Measurements from ENCODE around the gene HIVEP3.

HIVEP3 gene

DNA sequence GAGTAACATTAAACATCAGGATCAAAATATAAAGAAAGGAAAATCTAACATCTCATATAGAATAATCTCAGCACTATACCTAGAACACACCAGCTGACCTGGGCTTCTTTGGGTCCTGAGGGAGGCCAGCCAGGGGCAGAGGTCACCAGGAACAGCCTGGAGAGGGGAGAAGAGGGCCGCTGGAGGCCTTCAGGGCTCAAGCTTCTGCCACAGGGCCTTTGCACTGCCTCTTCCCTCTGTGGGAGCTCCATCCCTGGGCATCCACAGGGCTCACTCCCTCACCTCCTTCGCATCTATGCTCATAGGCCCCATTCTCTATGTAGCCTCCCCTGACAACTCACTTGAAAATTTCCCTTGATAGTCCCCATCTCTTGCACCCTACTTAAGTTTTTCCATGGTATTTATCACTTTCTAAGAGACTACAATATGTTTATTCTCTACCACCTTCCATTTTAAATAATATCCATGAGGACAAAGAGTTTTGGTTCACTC is 73.9 kb downstream of the HIVEP3 start:
- DNase-seq: no peak

DNA sequence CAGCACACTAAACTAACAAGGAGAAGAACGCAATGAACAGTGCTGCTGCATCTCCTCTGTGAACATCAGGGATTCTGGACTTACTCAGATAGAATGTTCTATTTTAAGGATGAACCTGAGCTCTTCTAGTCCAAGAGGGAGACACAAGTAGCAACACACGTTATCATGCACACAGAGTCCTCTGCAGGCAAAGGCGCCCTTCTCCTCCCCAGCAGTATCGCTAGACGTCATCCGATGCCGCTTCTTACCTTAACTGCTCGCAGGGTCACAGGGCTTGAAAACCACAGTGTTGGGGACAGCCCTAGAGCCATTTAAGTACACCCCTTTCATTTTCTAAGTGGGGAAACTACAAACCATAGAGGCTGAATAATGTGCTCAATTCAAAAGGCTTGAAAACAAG is 74.5 kb downstream of the HIVEP3 start:
- no peak for DNase-seq

DNA sequence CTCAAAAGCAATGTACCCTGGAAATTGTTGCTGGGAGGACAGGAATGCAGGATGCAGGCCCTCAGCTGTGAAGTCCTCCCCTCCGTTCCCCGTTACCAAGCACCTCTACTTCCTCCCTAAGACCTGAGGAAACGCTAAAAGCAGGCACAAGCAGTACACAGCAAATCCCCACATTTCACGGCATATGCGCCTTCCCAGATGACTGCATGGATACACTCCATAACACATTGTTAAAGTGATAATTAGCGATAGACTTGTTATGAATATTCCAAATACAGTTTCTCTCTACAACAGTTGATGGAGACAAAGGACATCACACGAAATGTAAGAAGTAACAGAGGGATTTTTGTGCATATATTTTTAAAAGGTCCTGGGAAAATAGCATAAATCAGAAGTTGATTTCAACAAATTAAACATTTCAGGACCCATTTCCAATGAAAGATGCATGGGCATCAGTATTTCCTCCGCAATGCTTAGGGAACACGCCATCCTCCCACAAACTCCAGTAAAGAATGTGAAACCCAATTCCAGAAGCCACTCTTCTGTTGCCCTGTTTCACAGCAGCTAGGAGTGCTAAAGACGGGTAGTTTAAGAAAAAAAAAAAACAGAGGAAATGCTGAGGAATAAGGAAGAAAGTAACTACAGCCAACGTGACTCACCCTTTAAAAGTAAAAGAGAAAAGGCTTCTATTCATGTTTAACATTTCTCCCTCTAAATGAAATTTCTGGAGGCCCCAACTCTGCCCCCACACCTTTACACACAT is 75.5 kb downstream of the HIVEP3 start:
- DNase-seq: no peak

DNA sequence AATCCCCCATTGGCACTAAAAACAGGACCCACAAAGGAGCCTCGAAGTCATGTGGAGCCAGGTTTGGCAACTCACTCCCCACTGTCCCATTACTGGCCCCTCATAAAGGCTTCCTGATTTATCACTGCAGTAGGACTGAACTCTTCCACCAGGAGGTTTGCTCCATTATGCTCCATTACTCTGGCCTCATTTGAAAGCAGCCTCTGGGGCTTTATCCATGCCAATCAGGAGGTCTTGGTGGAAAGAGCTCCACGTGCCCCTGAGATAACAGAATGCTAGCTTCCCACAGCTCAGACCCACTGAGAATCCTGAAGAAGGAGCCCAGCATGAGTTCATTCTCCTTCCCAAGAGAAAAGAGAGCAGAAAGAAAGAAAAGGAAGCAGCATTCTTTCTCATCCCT is 76.4 kb downstream of the HIVEP3 start:
- DNase-seq: no peak

DNA sequence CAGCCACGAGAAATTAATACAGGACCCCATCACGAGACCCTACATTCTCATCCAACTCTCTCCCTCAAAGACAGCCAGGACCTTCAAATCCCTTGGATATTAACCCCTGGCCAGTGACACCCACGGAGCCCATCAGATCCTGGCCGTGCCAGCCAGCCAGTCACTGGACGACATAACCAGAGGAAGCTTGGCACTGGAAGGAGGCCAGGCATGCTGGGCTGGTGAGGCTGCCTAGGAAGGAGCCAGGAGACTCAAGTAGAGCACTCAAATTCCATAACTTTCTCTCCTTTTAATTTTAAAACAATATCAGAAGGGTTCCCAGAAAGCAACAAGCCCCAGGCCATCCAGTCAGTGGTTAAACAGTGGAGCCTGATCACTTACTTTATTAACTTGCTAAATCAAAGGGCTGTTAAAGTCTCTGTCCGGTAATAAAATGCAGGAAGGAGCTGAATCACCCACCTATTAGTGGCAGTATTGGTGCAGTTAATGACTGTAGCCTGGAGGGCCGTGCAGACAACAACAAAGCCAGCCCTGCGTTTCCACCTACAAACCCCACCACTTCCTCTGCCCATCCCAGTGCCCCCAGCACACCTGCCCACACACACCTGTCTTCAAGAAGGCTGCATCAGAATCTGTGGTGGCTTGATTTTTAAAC is 78.0 kb downstream of the HIVEP3 start:
- DNase-seq: no peak

DNA sequence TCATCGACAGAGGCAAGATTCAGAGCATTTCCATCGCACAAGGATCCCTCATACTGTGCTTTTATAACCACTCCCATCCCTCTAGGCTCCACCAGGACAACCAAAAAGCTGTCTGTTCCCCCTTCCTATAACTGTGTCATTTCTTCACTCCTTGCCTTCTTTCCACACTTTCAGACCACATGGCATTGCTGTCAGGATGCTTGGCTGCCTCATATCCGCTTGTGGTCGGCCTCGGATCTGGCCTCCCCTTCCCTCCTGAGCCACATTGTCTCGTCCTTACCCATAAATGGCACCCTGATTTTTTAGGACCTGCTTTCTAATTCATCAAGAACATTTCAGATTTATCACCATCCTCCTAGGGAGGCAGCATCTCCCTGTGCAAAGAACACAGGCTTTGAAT is 80.5 kb downstream of the HIVEP3 start:
- no peak for DNase-seq

DNA sequence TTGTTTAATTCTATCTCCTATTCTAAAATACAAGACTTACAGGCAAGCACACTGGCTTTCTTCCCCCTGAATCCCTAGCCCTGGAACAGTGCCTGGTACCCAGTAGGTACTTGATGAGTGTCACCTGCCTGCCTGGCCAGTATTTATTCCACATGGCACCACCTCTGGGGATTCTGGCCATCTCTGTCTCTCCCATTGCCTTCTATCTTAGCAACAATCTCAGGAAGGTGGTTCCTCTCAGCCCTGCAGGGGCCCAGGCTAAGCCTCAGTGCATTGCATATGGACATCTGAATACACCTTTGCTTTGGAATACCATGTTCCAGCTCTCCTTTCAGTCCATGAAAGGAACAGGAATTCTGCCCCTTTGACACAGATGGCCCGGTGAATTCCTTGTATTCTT is 81.0 kb downstream of the HIVEP3 start:
- DNase-seq: no peak

DNA sequence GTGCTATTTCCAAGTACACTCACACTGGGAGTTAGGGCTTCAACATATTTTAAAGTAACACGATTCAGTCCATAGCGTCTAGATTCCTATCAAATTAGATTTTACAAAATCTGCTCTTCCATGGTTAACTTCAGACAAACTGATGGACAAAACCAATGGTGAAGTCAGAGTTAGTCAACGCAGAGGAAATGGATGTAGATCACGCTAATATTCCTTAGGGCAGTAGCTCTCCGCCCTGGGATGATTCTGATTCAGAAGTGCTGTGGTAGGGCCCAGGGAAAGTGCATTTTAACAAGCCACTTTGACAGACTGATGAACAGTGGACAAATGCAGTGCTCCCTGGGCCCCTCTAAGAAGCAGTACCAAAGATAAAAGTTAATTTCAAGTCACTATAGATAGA is 83.2 kb downstream of the HIVEP3 start:
- no peak for DNase-seq

DNA sequence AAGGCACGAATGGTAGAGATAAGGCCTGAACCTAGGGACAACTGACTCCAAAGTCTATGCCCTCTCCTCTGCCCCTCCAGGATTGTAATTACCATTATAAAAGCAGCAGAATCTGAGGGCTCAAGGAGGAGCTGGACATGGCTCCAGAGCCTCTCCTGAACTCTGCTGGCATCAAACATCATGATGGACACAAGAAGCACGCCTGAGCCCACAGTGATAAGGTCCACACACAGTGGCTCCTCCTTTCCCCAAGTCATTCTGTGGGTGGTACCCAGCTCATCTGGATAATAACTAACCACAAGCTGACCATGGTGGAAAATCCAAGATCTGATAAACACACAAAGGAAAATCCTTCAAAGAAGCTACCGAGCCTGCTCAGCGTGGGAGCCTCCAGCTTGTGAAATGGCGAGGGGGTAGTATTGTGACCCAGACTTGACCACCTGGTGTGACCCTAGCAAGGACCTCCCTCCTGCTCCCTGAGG is 85.2 kb downstream of the HIVEP3 start:
- DNase-seq: no peak

DNA sequence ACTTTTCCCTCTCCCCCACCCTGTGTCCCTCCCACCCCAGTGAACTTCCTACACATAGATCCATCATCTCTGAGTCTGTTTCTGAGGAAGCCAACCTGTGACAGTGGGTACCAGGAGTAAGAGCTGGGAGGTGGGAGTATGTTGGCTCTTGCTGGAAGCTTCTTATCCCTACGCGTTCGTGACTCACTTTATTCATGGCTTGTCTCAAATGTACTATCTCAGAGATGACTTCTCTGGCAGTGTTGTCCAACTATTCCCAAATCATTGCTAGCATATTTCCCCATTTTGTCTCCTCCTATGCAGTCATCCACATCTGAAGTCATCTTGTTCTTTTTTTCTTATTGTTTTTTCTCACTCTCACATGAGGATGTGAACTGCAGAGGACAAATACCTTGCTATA is 88.0 kb downstream of the HIVEP3 start:
- no peak for DNase-seq

DNA sequence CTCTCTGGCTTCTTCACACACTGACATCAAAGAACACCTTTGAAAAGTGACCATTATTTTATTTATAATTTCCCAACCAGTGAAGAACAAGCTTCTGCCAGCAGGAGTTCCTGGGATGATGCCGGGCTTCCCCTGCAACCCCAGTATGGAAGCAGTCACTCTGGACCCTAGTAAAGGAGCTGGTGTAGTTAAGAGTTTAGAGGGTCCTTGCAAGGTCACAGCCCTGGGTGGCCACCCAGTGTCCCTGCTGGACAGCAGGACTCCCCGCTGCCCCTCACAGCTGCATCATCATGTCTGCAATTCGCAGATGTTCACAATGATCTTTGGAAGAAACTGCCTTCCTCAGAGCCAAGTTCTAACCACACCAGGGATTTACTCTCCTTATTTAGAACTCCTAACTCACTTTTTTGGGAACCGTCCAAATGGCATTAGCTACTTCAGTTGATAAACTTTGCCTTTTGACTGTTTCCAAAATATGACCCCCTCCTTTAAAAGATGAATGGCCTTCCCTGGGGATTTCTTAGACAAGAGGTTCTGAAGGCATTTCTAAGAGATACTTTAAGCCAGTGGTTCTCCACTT is 90.6 kb downstream of the HIVEP3 start:
- no peak for DNase-seq

DNA sequence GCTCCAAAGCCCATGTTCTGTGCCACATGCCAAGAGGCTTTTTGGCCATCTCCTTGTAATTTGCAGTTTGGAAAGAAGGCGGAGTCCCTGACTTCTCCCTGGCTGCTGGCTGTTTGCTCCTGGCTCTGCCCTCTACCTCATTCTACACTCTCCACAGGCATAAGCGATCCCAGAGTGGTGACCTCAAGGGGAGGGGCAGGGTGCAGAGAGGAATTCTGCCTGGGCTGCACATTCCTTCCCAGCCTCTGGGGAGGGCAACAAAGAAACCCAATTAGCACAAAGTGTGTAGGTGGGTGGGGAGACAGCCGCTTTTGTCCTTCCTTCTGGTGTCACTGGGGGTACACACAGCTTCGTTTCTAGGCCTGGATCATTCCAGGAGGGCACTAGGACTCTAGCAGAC is 95.3 kb downstream of the HIVEP3 start:
- DNase-seq: no peak

DNA sequence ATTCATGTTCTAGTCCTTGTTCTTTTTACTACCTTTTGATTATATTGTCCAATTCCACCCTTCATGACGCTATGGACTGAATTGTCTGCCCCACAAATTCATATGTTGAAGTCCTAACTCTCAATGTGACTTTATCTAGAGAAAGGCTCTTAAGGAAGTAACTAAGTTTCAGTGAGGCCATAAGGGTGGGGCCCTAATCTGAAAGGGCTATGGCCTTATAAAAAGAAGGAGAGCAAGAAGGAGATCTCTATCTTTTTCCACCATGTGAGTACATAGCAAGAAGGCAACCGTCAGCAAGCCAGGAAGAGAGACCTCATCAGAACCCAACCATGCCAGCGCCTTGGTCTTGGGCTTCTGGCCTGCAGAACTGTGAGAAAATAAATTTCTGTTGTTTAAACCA is 95.9 kb downstream of the HIVEP3 start:
- no peak for DNase-seq

DNA sequence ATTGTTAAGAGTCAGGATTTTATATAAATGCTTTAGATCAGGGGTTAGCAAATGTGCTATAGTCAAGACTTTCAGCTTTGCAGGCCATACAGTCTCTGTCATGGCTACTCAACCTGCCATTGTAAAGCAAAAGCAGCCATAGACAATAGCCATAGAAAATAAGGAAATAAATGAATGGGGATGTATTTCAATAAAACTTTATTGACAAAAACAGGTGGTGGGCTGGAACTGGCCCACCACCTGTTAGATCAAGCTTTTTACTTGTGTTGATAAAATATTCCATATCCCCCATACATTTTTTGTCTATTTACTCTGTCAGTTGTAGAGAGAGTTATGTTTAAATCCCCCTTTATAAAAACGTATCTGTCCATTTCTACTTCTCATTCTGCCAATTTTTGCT is 98.9 kb downstream of the HIVEP3 start:
- no peak for DNase-seq

DNA sequence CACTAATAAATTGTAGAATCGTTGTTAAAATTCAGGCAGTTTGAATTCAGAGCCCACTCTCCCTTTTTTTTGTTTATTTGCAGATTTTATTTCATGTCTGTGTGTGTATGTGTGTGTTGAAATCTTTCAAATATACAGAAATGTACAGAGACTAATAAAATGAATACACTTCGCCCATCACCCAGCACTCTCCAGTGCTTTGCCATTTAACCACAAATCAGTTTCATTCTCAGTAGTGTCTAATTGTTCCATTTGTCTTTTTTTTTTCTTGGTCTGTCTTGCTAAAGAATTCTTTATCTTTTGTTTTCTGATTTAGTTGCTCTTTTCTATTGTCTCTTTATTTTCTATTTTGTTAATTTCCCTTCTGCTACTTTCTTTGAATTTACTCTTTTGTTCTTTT is 99.7 kb downstream of the HIVEP3 start:
- DNase-seq: no peak

DNA sequence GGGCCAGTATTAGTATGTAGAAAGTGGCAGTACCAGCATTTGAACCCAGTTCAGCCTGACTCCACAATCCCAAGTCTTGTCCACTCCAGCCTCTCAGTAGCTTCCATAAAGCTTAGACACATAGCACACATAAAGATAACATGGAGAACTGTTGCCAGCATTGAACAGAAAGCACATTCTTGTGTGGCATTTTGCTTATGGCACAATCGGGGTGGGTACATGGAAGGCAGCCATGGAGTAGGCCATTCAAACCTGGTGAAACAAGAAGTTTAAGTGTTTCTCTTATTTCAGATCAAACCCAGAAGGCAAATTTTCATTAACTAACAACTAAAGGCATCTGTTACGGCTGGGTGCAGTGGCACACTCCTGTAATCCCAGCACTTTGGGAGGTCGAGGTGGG is 102.7 kb downstream of the HIVEP3 start:
- DNase-seq: no peak

DNA sequence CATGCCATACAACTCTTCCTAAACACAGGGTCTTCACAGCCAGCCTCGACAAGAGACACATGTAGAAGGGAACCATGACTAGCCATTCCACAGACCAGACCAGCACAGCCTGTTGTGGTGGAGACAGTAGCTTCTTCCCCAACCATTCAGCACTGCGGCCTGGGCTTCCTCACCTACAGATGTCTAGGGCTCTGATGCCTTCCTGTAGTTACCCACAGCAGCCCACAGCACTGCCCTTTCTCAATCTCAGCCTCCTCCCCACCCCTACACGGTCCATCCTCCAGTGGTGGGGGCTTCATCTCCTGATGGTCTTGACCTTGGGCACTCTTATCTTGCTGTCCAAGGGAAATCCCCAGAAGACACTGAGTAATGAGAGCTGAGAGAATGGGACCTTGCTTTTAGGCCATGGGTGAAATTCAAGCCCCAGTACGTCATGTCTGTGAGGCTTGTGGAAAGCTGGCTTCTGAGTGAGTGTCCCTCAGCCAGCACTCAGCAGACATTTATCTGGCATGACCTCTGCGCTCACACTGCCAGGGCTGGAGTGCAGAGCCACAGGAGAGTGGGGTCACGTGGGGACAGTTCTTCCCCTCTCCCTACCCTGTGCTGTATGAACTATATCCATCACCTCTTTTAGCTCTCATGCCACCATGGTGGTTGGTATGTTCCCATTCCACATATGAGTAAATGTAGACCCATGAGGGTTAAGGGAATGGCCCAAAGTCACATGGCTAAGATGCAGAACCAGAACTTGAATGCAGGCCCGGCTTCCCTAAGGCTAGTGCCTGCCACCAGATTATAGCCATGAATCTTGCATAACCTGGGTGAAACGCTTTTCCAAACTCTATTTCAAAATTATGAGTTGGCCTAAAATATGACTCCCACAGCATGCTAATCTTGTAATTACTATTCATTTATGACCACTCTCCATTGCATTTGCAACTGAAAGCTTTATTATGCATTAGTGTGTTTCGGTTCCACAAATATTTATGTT is 104.7 kb downstream of the HIVEP3 start:
- DNase-seq: no peak

DNA sequence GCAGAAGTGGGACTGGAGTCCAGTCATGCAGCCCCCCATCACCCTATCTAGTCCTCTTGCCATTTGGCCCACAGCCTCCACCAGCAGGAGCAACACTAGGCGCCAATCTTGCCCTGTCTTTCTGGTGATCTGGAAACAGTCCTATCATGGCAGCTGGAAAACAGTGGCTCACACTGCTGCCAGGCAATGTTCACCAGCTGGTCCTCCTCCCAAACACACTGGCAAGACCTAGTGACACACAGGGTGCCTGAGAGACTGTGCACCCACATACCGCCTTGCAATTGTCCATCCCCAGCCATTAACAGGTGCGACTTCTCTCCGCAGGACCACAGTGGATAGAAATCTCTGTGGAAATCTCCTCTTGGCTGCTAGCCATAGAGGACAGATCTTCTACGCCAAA is 105.5 kb downstream of the HIVEP3 start:
- no peak for DNase-seq

DNA sequence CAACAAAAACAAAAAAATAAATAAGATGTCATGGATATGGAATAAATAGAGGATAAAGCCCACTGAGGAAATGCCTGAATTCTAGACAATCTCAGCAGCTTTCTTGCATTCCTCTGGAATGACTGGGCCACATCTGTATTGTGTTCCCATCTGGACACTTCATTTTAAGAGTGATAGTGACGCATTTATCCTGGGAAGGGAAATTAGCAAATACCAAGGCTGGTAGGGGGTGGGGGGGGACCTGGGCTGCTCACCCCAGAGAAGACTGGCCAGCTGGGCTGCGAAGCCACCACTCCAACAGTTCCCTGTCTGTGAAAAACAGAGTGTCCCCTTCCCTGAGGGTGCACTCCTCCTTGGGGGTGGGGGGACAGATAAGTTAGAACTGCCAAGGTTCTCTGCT is 106.3 kb downstream of the HIVEP3 start:
- no peak for DNase-seq

DNA sequence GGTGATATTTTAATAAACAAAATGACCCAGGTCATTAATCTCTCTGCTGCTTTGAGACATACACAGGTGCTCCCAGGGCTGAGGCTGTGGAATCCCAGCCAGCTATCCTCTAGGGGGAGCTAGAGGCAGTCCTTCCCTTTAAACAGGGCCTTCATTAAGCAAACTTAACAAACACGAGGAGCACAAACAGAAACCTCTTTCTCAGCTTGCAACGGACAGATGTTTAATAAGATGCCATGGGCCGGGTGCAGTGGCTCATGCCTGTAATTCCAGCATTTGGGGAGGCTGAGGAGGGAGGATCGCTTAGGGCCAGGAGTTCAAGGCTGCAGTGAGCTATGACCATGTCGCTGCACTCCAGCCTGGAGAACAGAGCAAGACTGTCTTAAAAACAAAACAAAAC is 106.7 kb downstream of the HIVEP3 start:
- peak; percentile 35 for DNase-seq

DNA sequence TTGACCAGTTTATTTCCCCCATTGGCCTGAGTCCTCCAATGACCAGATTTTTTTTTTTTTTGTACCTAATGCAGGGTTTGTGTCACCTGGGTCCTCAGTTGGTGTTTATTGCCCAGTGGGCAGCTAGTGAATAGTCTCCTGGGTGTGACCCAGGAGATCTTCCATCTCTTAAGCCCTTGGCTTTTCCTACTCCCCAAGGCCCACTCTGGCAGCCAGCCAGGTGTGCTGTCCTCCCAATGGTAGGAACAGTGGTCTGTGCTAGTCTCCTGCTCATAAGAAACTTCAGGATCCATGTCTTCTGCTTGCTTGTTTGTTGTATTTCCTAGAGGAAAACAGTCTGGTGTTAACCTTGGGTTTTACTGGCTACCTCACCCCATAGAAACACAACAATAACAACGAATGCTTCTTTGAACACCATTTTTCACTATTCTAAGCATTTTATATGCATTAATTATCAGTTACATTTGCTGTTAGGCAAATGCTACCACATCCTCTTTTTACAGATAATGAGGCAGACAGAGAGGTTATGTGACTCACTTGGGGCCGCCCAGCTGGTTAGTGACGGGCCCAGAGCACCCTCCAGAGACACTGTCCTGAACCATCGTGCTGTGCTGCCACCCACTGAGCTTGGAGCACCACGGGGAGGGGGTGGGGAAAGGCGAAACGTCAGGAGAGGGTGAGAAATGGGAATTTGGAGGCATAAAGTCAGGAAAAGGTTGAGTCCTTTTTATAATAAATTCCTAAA is 107.5 kb downstream of the HIVEP3 start:
- no peak for DNase-seq

DNA sequence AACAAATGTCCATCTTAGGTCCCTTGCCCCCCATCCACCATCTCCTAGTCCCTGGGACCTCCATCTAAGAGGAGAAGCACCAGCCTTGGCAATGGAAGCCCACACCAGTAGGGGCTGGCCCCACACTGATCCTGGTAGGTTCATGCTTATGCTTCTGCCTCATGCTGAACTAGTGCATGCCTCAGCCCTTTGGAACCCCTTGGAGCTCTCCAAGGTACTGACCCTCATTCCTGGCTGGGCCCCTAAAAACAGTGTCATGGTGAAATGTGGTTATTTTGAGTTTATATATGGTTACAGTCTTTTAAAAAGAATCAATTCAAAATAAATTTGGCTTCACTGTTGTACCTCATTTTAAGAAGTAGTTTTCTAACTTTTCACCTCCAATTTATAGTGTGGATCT is 108.3 kb downstream of the HIVEP3 start:
- peak; percentile 35 for DNase-seq

Data from activated T-cell treated with anti-CD3 and anti-CD28 coated beads, Interleukin-2, amount 50 U/mL, for 1 hour (primary cell).